Measurements from ENCODE around the gene CTAG1A.
A peak's percentile ranks its signal among the peaks of the same experiment; 100 is the strongest.

CTAG1A gene

GRCh38 chrX:154596290-154596929 is 11.5 kb downstream of the CTAG1A start:
- peak; percentile 31 for DNase-seq (ENCODE audit: low read depth)
- TF ChIP-seq CTCF (IDR thresholded peaks at IDR 0.05; ENCODE audit: low read length, missing control alignments): no peak
- no peak overlapping the region for H3K4me3 ChIP-seq (replicated peaks; ENCODE audit: low read depth, low read length)

GRCh38 chrX:154597221-154597620 is 12.3 kb downstream of the CTAG1A start:
- TF ChIP-seq CTCF (IDR thresholded peaks at IDR 0.05; ENCODE audit: low read length, missing control alignments): no peak
- DNase-seq (ENCODE audit: low read depth): no peak
- H3K4me3 ChIP-seq (replicated peaks; ENCODE audit: low read depth, low read length): no peak overlapping the region

- no peak for TF ChIP-seq CTCF (IDR thresholded peaks at IDR 0.05; ENCODE audit: low read length, missing control alignments)
- H3K4me3 ChIP-seq (replicated peaks; ENCODE audit: low read depth, low read length): no peak overlapping the region
- DNase-seq (ENCODE audit: low read depth): no peak
Observed at GRCh38 chrX:154598656-154599055, 13.7 kb downstream of the CTAG1A start.

- no peak for TF ChIP-seq CTCF (IDR thresholded peaks at IDR 0.05; ENCODE audit: low read length, missing control alignments)
- no peak overlapping the region for H3K4me3 ChIP-seq (replicated peaks; ENCODE audit: low read depth, low read length)
- no peak for DNase-seq (ENCODE audit: low read depth)
Observed at GRCh38 chrX:154599531-154599930, 14.6 kb downstream of the CTAG1A start.

GRCh38 chrX:154600759-154601374 is 15.9 kb downstream of the CTAG1A start:
- no peak for DNase-seq (ENCODE audit: low read depth)
- TF ChIP-seq CTCF (IDR thresholded peaks at IDR 0.05; ENCODE audit: low read length, missing control alignments): no peak

GRCh38 chrX:154602226-154602625 is 17.3 kb downstream of the CTAG1A start:
- no peak for TF ChIP-seq CTCF (IDR thresholded peaks at IDR 0.05; ENCODE audit: low read length, missing control alignments)
- no peak for DNase-seq (ENCODE audit: low read depth)
- H3K4me3 ChIP-seq (replicated peaks; ENCODE audit: low read depth, low read length): no peak overlapping the region

More at GRCh38 chrX:154600759-154601374, 15.9 kb downstream of the CTAG1A start:
- H3K4me3 ChIP-seq (replicated peaks; ENCODE audit: low read depth, low read length): no peak overlapping the region

Data from fibroblast of pulmonary artery (primary cell).